ENCODE data around the gene LYL1. TPM values are rescaled to one million over a fixed set of nuclear protein-coding genes. Genes with fewer than 3 reads are reported as not detected.
A peak's percentile ranks its signal among the peaks of the same experiment; 100 is the strongest.

Gene LYL1
- total and polyA plus RNA-seq, 9 of the 15 experiments (the other 6 are each of a cell fraction or from before 2014, with no cell fraction given) = 1.3 to 266 (median 34.0) TPM

DNA sequence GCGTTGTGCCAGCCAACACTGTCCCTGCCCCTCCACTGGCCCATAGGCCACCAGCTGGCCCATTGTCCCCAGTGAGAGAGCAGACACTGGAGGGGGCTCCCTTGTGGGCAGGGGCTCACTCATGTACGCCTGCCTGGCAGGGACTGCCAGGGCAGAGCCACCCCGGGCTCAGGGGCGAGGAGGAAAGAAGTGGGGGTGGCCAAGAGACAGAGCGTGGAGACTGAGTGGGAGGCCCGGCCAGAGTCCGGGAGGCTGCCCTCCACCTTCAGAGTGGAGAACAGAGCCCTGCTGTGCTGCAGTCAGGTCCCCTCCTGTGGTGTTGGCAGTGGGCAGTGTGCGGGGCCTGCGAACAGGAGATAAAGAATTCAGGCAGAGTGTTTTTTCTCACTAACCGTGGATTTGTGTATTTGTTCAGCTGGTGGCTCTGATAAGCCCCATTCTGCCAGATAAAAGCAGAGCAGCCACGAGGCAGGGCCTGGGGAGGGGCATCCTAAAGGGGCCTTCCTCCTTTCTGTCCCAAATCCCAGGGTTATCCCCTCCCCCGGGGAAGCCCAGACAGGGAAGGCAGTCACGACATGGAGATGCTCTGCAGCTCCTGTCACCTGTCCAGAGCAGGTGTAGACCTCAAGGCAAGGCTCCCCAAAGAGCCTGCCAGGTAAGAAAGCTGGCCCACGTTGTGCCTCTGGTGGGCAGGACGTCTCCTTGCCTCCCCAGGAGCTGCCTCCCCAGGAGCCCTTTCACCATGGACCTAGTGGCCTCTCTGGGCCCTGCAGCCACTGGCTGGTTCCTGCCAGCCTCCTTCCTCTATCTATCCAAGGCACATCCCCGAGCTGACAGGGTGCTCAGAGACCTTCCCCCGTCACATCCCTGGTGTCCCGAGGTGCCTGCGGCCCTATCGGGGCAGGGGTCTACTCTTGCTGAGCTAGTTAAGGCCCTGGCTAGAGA lies 33.0 kb downstream of the LYL1 start (continued):
- TF ChIP-seq PHF8 (IDR thresholded peaks at IDR 0.05; ENCODE audit: borderline replicate concordance, low read length) (no peak), ZNF408 (CRISPR knock-in tag; IDR thresholded peaks at IDR 0.05; ENCODE audit: low read depth) (no peak), FOXP1 (CRISPR knock-in tag; IDR thresholded peaks at IDR 0.05) (no peak), ZNF134 (CRISPR knock-in tag; conservative IDR thresholded peaks at IDR 0.05) (peak; percentile 33; the same call in 1 of the 2 replicates), CBFA2T2 (conservative IDR thresholded peaks at IDR 0.05) (peak; percentile 99), FOXA1 (IDR thresholded peaks at IDR 0.05; ENCODE audit: borderline replicate concordance) (peak; percentile 93), ZBTB7A (IDR thresholded peaks at IDR 0.05; ENCODE audit: borderline replicate concordance, control insufficient read depth, low read depth, low read length) (peak; percentile 54; the same call in 1 of the 2 replicates), CHCHD3 (CRISPR knock-in tag; IDR thresholded peaks at IDR 0.05) (no peak), NUFIP1 (IDR thresholded peaks at IDR 0.05; ENCODE audit: partially characterized antibody) (no peak), FOSL1 (tag; conservative IDR thresholded peaks at IDR 0.05) (peak; percentile 78), TCF3 (CRISPR knock-in tag; IDR thresholded peaks at IDR 0.05) (peak; percentile 99), ZNF551 (CRISPR knock-in tag; IDR thresholded peaks at IDR 0.05) (no peak), HNRNPL (IDR thresholded peaks at IDR 0.05; ENCODE audit: low read depth, low read length) (peak; percentile 73), ESRRA (IDR thresholded peaks at IDR 0.05; ENCODE audit: borderline replicate concordance, low read depth) (peak; percentile 76; the same call in 1 of the 2 replicates), KDM1A (IDR thresholded peaks at IDR 0.05) (peak; percentile 98), POLR3G (IDR thresholded peaks at IDR 0.05; ENCODE audit: extremely low read depth, insufficient read length, insufficient replicate concordance) (no peak), ZNF324 (CRISPR knock-in tag; IDR thresholded peaks at IDR 0.05) (no peak), ZNF766 (CRISPR knock-in tag; conservative IDR thresholded peaks at IDR 0.05) (peak; percentile 89; the same call in 1 of the 2 replicates), U2AF2 (optimal IDR thresholded peaks at IDR 0.05; ENCODE audit: low read depth, low read length) (no peak), ZNF175 (CRISPR knock-in tag; IDR thresholded peaks at IDR 0.05; ENCODE audit: low read depth) (peak; percentile 90), TARDBP (IDR thresholded peaks at IDR 0.05) (peak; percentile 97)
- TF ChIP-seq, protein P1, sequence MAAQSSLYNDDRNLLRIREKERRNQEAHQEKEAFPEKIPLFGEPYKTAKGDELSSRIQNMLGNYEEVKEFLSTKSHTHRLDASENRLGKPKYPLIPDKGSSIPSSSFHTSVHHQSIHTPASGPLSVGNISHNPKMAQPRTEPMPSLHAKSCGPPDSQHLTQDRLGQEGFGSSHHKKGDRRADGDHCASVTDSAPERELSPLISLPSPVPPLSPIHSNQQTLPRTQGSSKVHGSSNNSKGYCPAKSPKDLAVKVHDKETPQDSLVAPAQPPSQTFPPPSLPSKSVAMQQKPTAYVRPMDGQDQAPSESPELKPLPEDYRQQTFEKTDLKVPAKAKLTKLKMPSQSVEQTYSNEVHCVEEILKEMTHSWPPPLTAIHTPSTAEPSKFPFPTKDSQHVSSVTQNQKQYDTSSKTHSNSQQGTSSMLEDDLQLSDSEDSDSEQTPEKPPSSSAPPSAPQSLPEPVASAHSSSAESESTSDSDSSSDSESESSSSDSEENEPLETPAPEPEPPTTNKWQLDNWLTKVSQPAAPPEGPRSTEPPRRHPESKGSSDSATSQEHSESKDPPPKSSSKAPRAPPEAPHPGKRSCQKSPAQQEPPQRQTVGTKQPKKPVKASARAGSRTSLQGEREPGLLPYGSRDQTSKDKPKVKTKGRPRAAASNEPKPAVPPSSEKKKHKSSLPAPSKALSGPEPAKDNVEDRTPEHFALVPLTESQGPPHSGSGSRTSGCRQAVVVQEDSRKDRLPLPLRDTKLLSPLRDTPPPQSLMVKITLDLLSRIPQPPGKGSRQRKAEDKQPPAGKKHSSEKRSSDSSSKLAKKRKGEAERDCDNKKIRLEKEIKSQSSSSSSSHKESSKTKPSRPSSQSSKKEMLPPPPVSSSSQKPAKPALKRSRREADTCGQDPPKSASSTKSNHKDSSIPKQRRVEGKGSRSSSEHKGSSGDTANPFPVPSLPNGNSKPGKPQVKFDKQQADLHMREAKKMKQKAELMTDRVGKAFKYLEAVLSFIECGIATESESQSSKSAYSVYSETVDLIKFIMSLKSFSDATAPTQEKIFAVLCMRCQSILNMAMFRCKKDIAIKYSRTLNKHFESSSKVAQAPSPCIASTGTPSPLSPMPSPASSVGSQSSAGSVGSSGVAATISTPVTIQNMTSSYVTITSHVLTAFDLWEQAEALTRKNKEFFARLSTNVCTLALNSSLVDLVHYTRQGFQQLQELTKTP (IDR thresholded peaks at IDR 0.05; ENCODE audit: low read depth in 1 of 2, partially characterized antibody in 2 of 2) = peak in 1 of 2 experiments; percentile 53
- TF ChIP-seq, protein P2, sequence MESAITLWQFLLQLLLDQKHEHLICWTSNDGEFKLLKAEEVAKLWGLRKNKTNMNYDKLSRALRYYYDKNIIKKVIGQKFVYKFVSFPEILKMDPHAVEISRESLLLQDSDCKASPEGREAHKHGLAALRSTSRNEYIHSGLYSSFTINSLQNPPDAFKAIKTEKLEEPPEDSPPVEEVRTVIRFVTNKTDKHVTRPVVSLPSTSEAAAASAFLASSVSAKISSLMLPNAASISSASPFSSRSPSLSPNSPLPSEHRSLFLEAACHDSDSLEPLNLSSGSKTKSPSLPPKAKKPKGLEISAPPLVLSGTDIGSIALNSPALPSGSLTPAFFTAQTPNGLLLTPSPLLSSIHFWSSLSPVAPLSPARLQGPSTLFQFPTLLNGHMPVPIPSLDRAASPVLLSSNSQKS (CRISPR knock-in tag; IDR thresholded peaks at IDR 0.05) = no peak

Measured in K562 (cell line).